ENCODE measurements around the gene NAA25.

Gene NAA25

GRCh38 chr12:112091563-112091962 is 17.0 kb downstream of the NAA25 start:
- no peak for TF ChIP-seq CTCF (IDR thresholded peaks at IDR 0.05; ENCODE audit: extremely low read depth, insufficient read depth, missing control alignments)
- no peak for DNase-seq (ENCODE audit: low spot score)
- in situ Hi-C loops (cut with MboI; ENCODE audit: low pct_unique_long_range_greater_than_20kb, low sequenced_read_pairs, unreplicated experiment), result no loop called here

- in situ Hi-C loops (cut with MboI; ENCODE audit: low pct_unique_long_range_greater_than_20kb, low sequenced_read_pairs, unreplicated experiment), result no loop called here
- TF ChIP-seq CTCF (IDR thresholded peaks at IDR 0.05; ENCODE audit: extremely low read depth, insufficient read depth, missing control alignments), result no peak
- no peak for DNase-seq (ENCODE audit: low spot score)
Observed at GRCh38 chr12:112087851-112088250, 20.7 kb downstream of the NAA25 start.

GRCh38 chr12:112087055-112087850 is 21.3 kb downstream of the NAA25 start:
- in situ Hi-C loops (cut with MboI; ENCODE audit: low pct_unique_long_range_greater_than_20kb, low sequenced_read_pairs, unreplicated experiment), result no loop called here
- no peak for DNase-seq (ENCODE audit: low spot score)

GRCh38 chr12:112066566-112066965 is 42.0 kb downstream of the NAA25 start:
- no peak for DNase-seq (ENCODE audit: low spot score)
- no peak for TF ChIP-seq CTCF (IDR thresholded peaks at IDR 0.05; ENCODE audit: extremely low read depth, insufficient read depth, missing control alignments)
- in situ Hi-C loops (cut with MboI; ENCODE audit: low pct_unique_long_range_greater_than_20kb, low sequenced_read_pairs, unreplicated experiment), result no loop called here

More at GRCh38 chr12:112087055-112087850, 21.3 kb downstream of the NAA25 start:
- TF ChIP-seq CTCF (IDR thresholded peaks at IDR 0.05; ENCODE audit: extremely low read depth, insufficient read depth, missing control alignments), result no peak

GRCh38 chr12:112063273-112063672 is 45.3 kb downstream of the NAA25 start:
- in situ Hi-C loops (cut with MboI; ENCODE audit: low pct_unique_long_range_greater_than_20kb, low sequenced_read_pairs, unreplicated experiment), result no loop called here
- no peak for TF ChIP-seq CTCF (IDR thresholded peaks at IDR 0.05; ENCODE audit: extremely low read depth, insufficient read depth, missing control alignments)
- no peak for DNase-seq (ENCODE audit: low spot score)

GRCh38 chr12:112061137-112061536 is 47.4 kb downstream of the NAA25 start:
- no peak for TF ChIP-seq CTCF (IDR thresholded peaks at IDR 0.05; ENCODE audit: extremely low read depth, insufficient read depth, missing control alignments)
- in situ Hi-C loops (cut with MboI; ENCODE audit: low pct_unique_long_range_greater_than_20kb, low sequenced_read_pairs, unreplicated experiment), result no loop called here
- DNase-seq (ENCODE audit: low spot score), result no peak
